Fibroblast of gingiva (primary cell): ENCODE data around the gene FLT4.

Experiments used
- DNase-seq: peaks from one replicate; pipeline ENCODE4 v3.0.0-alpha.2; 2011; ENCODE audit warnings: low read depth

FLT4 gene

GRCh38 chr5:180642181-180642775, 7.1 kb downstream of the FLT4 start:
- no peak for DNase-seq

GRCh38 chr5:180641566-180641900, 7.9 kb downstream of the FLT4 start:
- no peak for DNase-seq

GRCh38 chr5:180640861-180641565, 8.4 kb downstream of the FLT4 start:
- DNase-seq = no peak

- DNase-seq = no peak
Observed at GRCh38 chr5:180640611-180640860, 8.9 kb downstream of the FLT4 start.

- no peak for DNase-seq
Observed at GRCh38 chr5:180639741-180640610, 9.4 kb downstream of the FLT4 start.

GRCh38 chr5:180639287-180639686, 10.1 kb downstream of the FLT4 start:
- DNase-seq = no peak

GRCh38 chr5:180637962-180638680, 11.3 kb downstream of the FLT4 start:
- no peak for DNase-seq

- no peak for DNase-seq
Observed at GRCh38 chr5:180636403-180637075, 12.9 kb downstream of the FLT4 start.

- DNase-seq = no peak
Observed at GRCh38 chr5:180636016-180636402, 13.4 kb downstream of the FLT4 start.

- DNase-seq = no peak
Observed at GRCh38 chr5:180633283-180634177, 15.9 kb downstream of the FLT4 start.

GRCh38 chr5:180632768-180633167, 16.6 kb downstream of the FLT4 start:
- no peak for DNase-seq

- DNase-seq = no peak
Observed at GRCh38 chr5:180631549-180632383, 17.6 kb downstream of the FLT4 start.

GRCh38 chr5:180630426-180630825, 19.0 kb downstream of the FLT4 start:
- no peak for DNase-seq

GRCh38 chr5:180629831-180630382, 19.5 kb downstream of the FLT4 start:
- DNase-seq = no peak

- no peak for DNase-seq
Observed at GRCh38 chr5:180628827-180629750, 20.3 kb downstream of the FLT4 start.

GRCh38 chr5:180628211-180628610, 21.2 kb downstream of the FLT4 start:
- DNase-seq = no peak

GRCh38 chr5:180627386-180628120, 21.8 kb downstream of the FLT4 start:
- DNase-seq = no peak
